ENCODE data around the gene TEX22.

Gene TEX22

DNA sequence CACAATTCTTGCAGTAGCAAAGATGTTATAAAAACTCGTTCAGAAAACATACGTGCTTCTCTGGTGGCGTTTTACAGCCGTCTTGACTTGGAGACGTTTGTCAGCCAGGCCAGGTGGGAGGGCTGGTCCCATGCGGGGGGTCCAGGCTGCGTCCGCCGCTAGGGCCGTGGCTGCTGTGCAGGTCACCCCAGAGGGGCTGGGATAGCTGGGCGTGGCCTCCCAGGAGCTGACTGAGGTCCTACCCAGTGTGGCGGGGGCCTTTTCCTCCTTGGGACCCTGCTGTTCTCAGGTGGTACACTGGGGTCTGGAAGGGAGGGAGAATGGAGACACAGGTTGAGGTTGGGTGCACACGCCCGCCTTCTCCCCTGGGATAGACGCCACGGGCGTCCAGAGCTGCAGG is 46.5 kb downstream of the TEX22 start:
- DNase-seq: no peak

GRCh38 chr14:105445290-105445689 is 47.0 kb downstream of the TEX22 start:
- no peak for DNase-seq

DNA sequence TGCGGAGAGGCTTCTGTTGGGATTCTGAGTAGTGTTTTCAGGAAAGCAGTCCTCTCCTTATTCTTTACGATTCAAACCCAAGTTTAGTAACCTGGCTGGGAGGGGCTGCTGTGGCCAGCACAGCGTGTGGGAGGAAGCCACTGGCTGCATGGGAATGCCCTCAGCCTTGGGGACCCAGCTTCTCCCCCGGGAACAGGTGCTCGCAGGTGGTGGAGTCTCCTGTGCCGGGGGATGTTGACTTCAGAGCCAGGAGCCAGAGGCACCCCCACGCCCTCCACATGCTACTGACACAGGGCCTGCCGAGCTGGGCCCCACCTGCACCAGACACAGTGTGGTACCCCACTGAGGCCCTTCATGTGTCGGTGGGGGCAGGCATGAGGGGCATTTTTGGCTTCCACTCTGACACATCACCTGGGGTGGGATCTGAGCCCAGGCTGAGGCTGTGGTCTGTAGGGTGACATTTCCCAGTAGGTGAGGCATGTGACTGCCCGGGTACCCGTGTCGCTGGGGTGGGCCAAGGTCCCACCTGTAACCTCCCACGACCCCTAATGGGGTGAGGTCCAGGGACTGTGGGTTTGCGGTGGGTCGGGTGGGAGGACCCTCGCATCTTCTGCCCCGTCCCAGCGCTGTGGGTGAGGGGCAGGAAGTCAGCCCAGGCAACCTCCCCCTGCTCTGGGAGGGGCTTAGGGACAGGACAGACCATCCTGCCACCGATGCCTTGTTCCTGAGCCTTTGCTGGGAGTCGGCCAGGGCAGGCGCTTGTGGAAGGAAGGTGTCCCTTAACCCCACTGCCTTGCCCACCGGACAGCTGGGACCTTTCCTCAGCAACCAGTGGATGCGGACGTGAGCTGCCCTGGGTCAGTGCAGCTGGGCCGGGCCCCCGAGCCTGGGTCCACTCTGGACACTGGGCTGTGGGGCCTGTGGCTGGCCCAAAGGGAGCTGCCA is 47.8 kb downstream of the TEX22 start:
- no peak for DNase-seq

DNA sequence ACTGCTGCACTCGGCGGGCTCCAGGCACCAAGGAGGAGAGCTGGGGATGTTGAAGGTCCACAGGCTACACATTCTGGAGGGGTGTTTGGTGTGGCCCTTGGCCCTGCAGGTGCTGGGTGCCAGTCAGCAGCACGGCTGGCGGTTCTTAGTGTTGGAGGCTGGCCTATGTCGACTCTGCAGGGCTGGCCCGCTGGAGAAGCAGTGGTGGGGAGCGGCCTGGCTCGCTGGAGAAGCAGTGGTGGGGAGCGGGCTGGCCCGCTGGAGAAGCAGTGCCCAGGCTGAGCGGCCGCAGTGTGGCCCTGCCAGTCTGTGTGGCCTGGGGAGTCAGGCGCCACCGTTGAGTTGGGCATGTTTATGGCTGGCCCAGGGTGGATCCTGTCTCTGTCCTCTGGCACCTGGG is 48.6 kb downstream of the TEX22 start:
- DNase-seq: no peak

DNA sequence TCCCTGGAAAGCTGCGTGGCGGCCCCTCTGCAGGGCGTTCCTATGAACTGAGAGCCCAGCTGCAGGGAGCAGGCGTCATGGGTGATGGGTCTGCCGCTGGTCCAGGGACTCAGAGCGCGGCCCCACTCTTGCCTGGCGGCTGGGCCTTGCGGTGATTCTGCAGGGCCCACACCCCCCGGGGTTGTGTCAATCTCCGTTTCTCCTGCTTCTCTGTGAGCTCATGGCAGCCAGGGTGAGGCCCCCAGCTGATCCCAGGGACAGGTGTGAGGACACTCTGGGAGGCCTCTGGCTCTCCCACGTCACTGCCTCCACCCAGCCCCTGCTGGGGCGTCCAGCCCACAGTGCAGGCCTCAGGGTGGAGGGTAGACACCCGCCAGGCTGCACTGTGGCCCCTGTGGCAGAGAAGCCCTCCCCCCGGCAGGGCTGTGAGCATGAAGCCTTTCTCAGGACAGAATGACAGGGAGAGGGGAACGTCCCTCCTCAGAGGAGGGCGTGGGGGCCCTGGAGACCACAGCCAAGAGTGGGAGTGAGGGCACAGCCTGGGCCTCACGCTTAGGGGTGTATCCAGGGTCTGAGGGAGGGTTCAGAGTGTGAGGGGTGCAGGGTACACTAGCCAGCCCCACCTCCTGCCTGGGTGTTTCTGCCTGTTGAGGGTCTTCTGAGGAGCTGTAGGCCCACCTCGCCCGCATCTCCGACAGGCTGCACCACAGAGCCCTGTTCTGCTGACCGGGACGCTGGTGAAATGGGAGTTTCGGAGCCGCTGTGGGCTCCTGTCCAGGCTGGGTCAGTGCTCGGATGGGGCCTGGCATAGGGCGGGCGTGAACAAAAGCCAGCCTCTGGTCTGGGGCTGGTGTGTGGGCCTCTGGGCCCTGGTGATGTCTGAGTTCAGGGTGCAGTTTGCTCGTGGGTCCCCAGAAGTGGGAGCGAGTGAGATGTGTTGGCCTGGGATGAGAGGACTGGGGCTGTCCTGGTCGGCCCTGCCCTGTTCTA is 49.6 kb downstream of the TEX22 start:
- DNase-seq: no peak

DNA sequence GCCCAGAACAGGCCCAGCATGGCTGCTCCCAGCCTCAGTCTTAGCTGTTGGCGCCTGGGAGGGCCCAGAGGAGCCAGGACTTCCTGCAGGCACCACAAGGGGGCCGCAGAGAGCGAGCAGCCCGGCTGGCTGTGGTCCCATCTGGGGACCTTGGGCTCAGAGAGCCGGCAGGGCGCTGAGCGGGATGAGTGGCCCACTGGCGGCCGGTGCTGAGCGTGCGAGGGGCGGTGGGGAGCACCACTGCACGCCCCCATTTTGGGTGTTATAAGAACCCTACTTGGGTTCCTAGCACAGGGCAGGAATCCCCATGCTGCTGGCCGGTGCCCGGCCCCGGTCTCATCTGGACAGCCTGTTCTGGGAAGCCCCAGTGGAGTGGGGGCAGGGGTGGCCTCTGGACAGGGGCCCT is 50.4 kb downstream of the TEX22 start:
- DNase-seq: no peak

DNA sequence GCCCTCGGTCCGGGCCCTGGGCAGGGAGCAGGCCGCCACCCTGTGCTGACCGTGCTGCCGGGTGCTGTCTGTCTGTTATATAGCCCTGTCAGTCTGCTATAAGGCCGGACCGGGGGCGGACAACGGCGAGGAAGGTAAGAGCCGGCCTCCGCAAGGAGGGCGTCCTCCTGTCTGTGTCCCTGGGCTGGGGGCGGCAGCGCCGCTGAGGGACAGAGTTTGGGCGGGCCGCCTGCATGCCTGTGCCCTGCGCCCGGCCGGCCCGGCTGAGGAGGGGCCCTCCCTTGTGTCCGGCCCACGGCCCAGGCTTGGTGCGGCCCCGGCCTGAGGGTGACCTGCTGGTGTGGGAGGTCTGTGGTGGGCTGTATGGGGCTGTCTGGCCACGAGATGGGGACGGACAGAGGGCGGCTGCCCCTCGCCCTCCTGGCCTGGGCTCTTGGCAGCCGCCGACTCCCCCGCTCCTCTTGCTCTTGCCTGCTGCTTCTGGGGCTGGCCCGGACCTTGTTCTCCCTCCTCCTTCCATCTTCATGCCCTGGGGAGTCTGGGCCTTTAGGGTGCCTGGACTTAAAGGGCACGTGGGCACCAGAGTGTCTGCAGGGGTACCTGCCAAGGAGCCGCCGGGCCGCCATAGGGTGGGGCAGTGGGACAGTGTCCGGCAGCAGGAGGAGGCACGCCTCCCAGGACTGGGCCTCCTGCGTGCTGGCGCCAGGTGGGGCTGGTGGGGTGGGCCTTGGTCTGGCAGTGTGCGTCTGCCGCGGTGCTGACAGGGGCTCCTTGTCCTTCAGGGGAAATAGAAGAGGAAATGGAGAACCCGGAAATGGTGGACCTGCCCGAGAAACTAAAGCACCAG is 51.2 kb downstream of the TEX22 start:
- no peak for DNase-seq

DNA sequence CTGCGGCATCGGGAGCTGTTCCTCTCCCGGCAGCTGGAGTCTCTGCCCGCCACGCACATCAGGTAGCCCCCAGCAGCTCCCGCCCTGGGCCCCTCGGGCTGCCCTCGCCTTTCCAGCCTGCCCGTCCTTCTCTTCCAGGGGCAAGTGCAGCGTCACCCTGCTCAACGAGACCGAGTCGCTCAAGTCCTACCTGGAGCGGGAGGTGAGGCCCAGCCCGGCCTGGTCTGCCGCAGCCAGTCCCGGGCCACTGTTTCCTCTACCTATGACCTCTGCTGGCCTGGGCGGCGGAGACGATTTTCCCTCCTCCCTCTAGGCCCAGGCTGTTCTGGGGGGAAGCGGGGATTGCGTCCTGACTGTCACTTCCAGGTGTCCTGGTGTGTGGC is 51.8 kb downstream of the TEX22 start:
- DNase-seq: no peak

- no peak for DNase-seq
These were observed 52.8 kb downstream of the TEX22 start for GRCh38 chr14:105450864-105451720.

DNA sequence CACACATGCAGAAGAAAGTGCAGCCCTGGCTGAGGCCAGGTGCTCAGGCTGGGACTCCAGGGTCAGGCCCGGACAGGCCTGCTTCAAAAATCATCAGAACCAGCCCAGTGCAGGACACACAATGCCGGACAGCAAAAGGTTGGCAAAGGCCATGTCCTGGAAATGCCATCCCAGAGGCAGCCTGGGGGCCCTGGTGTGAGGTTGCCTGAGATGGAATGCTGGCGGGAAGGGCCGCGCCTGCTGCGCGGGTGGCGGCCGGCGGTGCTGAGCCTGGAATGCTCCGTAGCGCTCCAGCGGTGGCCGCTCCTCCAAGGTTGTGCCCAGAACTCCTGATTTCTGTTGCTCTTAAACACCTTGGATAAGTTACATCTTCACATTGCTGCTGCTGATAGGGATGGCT is 54.6 kb downstream of the TEX22 start:
- DNase-seq: no peak

DNA sequence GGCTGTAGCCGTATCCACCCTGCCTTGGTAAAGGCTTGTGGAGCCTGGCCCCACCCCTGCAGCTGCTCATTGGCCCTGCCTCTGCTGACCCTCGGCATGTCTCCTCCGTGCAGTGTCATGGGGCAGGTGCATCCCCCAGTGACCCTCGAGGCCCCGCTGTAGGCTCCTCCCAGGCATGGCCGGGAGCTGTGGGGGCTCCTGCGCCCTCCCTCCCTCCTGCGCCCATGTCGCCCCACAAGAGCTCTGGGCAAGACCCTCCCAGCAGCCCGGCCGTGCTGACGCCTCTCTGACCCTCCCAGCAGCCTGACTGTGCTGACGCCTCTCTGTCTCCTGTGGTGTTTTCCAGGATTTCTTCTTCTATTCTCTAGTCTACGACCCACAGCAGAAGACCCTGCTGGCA is 55.5 kb downstream of the TEX22 start:
- no peak for DNase-seq

- no peak for DNase-seq
These were observed 56.8 kb downstream of the TEX22 start for GRCh38 chr14:105455086-105455640.

- DNase-seq: no peak
These were observed 57.7 kb downstream of the TEX22 start for GRCh38 chr14:105455766-105456660.

DNA sequence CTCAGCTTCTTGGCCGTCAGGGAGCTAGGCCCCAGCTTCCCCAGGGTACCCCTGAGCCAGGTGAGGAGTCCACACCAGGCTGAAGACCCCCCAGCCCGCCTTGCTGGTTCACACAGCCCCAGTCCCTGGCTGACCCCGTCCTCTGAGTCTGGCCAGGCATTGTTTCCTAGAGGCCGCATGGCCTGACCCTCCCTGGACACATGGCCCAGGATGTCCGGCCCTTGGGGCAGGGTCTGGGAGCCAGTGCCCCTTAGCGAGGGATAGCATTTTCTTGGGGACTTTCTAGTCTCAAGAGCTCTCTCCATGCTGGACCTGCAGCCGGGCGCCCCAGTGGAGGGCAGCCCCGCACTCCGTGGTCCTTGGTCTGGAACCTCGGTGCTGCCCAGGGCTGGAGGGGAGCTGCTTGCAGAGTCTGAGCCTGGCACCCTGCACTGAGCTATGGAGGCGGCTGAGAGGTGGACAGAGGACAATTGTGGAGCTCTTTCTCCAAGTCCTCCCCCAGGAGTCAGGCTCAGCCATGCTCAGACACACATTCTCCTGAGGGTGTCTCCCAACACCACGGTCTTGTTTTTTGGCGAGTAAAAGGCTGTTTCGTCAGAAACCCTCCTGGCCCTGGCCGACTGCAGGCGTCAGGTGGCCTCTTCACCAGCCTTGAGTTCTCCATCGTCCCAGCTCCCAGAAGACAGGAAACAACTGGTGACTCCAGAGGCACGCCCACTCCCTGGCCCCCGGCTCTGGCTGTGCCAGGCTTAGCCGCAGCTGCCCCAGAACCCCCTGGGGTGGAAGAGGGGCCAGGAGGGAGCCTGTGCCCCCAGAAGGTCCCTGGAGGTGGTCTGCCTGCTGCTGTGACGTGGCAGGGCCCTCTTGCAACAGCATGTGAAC is 58.6 kb downstream of the TEX22 start:
- DNase-seq: no peak

- no peak for DNase-seq
These were observed 59.7 kb downstream of the TEX22 start for GRCh38 chr14:105458010-105458409.

- DNase-seq: no peak
These were observed 60.2 kb downstream of the TEX22 start for GRCh38 chr14:105458571-105458970.

GRCh38 chr14:105460116-105460515 is 61.8 kb downstream of the TEX22 start:
- no peak for DNase-seq

DNA sequence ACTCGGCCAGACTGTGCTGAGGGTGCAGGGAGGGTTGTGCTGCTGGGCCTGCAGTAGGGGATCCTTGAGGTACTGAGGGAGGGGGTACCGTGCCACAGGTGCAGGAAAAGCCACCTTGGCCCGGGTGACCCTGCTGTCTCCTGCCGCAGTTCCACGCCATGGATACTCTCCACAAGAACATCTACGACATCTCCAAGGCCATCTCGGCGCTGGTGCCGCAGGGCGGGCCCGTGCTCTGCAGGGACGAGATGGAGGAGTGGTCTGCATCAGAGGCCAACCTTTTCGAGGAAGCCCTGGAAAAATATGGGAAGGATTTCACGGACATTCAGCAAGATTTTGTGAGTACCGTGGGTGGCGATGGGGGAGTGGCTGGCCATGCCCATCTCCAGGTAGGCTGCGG is 62.3 kb downstream of the TEX22 start:
- DNase-seq: no peak

DNA sequence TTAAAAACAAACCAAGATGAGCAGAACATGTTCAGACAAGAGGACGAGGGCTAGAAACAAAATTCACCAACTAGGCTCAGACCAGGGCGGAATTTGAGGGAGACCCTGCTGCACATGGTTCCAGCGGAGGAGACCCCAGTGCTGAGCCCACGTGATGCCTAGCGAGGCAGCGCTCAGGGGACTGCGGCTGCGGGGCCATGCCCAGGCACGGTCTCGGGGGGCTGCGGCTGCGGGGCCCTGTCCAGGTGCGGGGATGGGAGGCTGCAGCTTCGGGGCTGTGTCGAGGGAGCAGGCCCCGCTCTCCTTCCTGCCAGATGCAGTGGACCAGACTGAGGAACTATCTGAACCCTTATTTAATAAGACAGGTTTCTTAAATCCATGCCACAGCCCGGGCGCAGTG is 63.6 kb downstream of the TEX22 start:
- DNase-seq: no peak
